Stomach (tissue), 4 donors: ENCODE data around the gene ANKRD36B.
"Not testable (repeated sequence)": the region's sequence is repeated elsewhere in the genome, so short reads cannot be mapped to it uniquely, and the experiment has no call there.

Source experiments
- EP300 ChIP-seq: sonication (generic); formaldehyde crosslinking; IDR thresholded peaks from one replicate; pipeline ENCODE4 v1.6.1; 2017; ENCODE audit warnings: antibody characterized with exemption
- POLR2A ChIP-seq, 4 donors: fragments of 450-650 bp; IDR thresholded peaks; one replicate each; pipeline ENCODE4 v1.6.1; 2016; ENCODE audit warnings: antibody characterized with exemption in 4 of 4, control low read depth in 2 of 4, mild to moderate bottlenecking in 1 of 4, moderate library complexity in 1 of 4
- POLR2AphosphoS5 ChIP-seq, 3 donors: sonication (generic); formaldehyde crosslinking; IDR thresholded peaks; one replicate each; pipeline ENCODE4 v1.6.1; 2016; ENCODE audit warnings: antibody characterized with exemption in 3 of 3
- TF ChIP-seq, protein P1 (sequence below), 7 experiments: fragments of 450-650 bp in 4 of 7; fragments of 200-600 bp in 3 of 7; sonication (generic) in 3 of 7; IDR thresholded peaks; one replicate each; pipeline ENCODE4 v1.5.1; 2016 to 2019; ENCODE audit warnings: antibody characterized with exemption in 7 of 7, control low read depth in 2 of 7, mild to moderate bottlenecking in 1 of 7

DNA sequence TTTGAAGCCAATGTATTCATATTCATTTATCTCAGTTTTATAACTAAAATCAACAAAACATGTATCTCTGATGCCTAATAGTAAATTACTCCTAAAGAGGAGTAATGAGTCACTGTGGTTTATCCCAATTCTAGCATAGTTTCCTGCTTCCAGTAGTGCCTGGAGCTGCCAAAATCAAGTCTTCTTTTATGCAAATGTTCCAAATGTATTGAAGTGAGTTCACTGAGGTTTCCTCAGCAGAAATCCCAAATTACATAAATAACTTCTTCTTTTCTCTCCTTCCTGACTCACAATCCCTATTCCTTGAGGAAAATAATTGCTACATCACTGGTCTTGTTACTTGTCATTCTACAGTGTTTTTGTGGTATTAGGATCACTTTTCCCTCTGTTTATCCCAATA lies 44.8 kb downstream of the ANKRD36B start:
- TF ChIP-seq, protein P1, sequence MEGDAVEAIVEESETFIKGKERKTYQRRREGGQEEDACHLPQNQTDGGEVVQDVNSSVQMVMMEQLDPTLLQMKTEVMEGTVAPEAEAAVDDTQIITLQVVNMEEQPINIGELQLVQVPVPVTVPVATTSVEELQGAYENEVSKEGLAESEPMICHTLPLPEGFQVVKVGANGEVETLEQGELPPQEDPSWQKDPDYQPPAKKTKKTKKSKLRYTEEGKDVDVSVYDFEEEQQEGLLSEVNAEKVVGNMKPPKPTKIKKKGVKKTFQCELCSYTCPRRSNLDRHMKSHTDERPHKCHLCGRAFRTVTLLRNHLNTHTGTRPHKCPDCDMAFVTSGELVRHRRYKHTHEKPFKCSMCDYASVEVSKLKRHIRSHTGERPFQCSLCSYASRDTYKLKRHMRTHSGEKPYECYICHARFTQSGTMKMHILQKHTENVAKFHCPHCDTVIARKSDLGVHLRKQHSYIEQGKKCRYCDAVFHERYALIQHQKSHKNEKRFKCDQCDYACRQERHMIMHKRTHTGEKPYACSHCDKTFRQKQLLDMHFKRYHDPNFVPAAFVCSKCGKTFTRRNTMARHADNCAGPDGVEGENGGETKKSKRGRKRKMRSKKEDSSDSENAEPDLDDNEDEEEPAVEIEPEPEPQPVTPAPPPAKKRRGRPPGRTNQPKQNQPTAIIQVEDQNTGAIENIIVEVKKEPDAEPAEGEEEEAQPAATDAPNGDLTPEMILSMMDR (IDR thresholded peaks at IDR 0.05) = not testable (repeated sequence)
- TF ChIP-seq POLR2A (IDR thresholded peaks at IDR 0.05); POLR2AphosphoS5 (IDR thresholded peaks at IDR 0.05); EP300: not testable (repeated sequence)
